Measurements from ENCODE around the gene KCNH2.

GRCh38 chr7:150895809-150896208, 82.3 kb downstream of the KCNH2 start:
- no peak for TF ChIP-seq POLR2A (IDR thresholded peaks at IDR 0.05; ENCODE audit: low read depth, low read length)
- no peak for TF ChIP-seq POLR2AphosphoS5 (IDR thresholded peaks at IDR 0.05; ENCODE audit: low read depth, low read length)
- no peak for TF ChIP-seq TAF1 (IDR thresholded peaks at IDR 0.05; ENCODE audit: low read depth, low read length)
- no peak for TF ChIP-seq SPI1 (IDR thresholded peaks at IDR 0.05; ENCODE audit: low read depth, low read length)
